HCT116 (cell line): ENCODE results near the gene ZBTB20. TPM values are rescaled to one million over a fixed set of nuclear protein-coding genes. Genes with fewer than 3 reads are reported as not detected.
A peak's percentile ranks its signal among the peaks of the same experiment; 100 is the strongest.

Experiments used
- ATAC-seq: fragments of 200-7000 bp; cut with Tn5 transposase; 2 replicates; pipeline ENCODE4 v1.9.1; 2020; ENCODE audit warnings: mild to moderate bottlenecking, moderate library complexity
- BruUV-seq: library from RNA; stranded (reverse); fragments of 400-500 nt; replicated peaks from 2 replicates; lab custom pipeline; 2021; lab: Mats Ljungman, UMichigan
- CTCF ChIA-PET: fragments of 300-600 bp; sonication (Branson Sonifier 250); formaldehyde crosslinking; loops from one replicate; lab custom pipeline; 2021; ENCODE audit warnings: antibody characterized with exemption; lab: Charles Lee
- POLR2A ChIA-PET: fragments of 300-600, 350-600 bp; sonication (Branson Sonifier 250); formaldehyde crosslinking; loops from one replicate; lab custom pipeline; 2021; ENCODE audit warnings: antibody characterized with exemption; lab: Charles Lee
- RAD21 ChIA-PET, 2 experiments: fragments of 300-600 bp; sonication (Branson Sonifier 250); formaldehyde crosslinking; loops; one replicate each; lab custom pipeline; 2023; ENCODE audit warnings: low total read pairs in 2 of 2; ENCODE audit not compliant: uncharacterized antibody in 2 of 2, unreplicated experiment in 2 of 2, low non-redundant PET in 1 of 2; lab: Charles Lee
- DNase-seq: peaks from one replicate; pipeline ENCODE4 v3.0.0-alpha.2; 2010; ENCODE audit warnings: low read depth, low spot score
- H2AFZ ChIP-seq: fragments of 200-600 bp; shearing (Covaris generic), sonication (generic); 2 replicates; pipeline ENCODE4 v1.6.1; 2017; ENCODE audit warnings: low read depth, mixed run types, mixed read lengths, antibody characterized with exemption, low read length; ENCODE audit not compliant: poor library complexity, severe bottlenecking
- H3K27ac ChIP-seq: 2 replicates; pipeline ENCODE4 v1.5.1; 2012; ENCODE audit warnings: low read depth, low read length
- H3K27me3 ChIP-seq: fragments of 200-600 bp; sonication (generic); 2 replicates; pipeline ENCODE4 v1.6.1; 2016; ENCODE audit warnings: mixed run types, low read length, mixed read lengths; ENCODE audit not compliant: insufficient read depth
- H3K36me3 ChIP-seq, 2 experiments: fragments of 200-500 bp in 1 of 2; fragments of 200-600 bp in 1 of 2; sonication (Bioruptor generic) in 1 of 2; sonication (generic) in 1 of 2; 2 replicates each; pipeline versions ENCODE4 v1.5.1 to v1.6.1; 2014 to 2016; ENCODE audit warnings: low read length in 2 of 2, inconsistent platforms in 1 of 2, mixed read lengths in 1 of 2, mixed run types in 1 of 2; ENCODE audit not compliant: insufficient read depth in 2 of 2, control insufficient read depth in 1 of 2
- H3K4me1 ChIP-seq, 2 experiments: fragments of 200-600 bp in 1 of 2; sonication (generic) in 1 of 2; 2 replicates each; pipeline versions ENCODE4 v1.5.1 to v1.6.1; 2012 to 2017; ENCODE audit warnings: low read length in 2 of 2, inconsistent platforms in 1 of 2, mild to moderate bottlenecking in 1 of 2, mixed read lengths in 1 of 2, mixed run types in 1 of 2, moderate library complexity in 1 of 2; ENCODE audit not compliant: insufficient read depth in 2 of 2, control insufficient read depth in 1 of 2
- H3K4me2 ChIP-seq: fragments of 200-600 bp; sonication (generic); 2 replicates; pipeline ENCODE4 v1.6.1; 2017; ENCODE audit warnings: mixed run types, low read length, mixed read lengths
- H3K4me3 ChIP-seq, 2 experiments: fragments of 200-600 bp in 1 of 2; sonication (generic) in 1 of 2; replicated peaks in 1 of 2; 2 replicates each; pipeline ENCODE4 v1.5.1; 2011 to 2016; ENCODE audit warnings: low read length in 2 of 2, control low read depth in 1 of 2, low read depth in 1 of 2, mild to moderate bottlenecking in 1 of 2, mixed read lengths in 1 of 2, mixed run types in 1 of 2
- H3K79me2 ChIP-seq: fragments of 200-600 bp; sonication (generic); 2 replicates; pipeline ENCODE4 v1.6.1; 2017; ENCODE audit warnings: mild to moderate bottlenecking, mixed run types, low read length, moderate library complexity, mixed read lengths; ENCODE audit not compliant: insufficient read depth
- H3K9ac ChIP-seq: fragments of 200-600 bp; sonication (generic); 2 replicates; pipeline ENCODE4 v1.6.1; 2016; ENCODE audit warnings: low read length, mixed read lengths
- H3K9me2 ChIP-seq: fragments of 200-600 bp; sonication (generic), shearing (Covaris generic); 2 replicates; pipeline ENCODE4 v1.6.1; 2017; ENCODE audit warnings: mixed run types, mild to moderate bottlenecking, moderate library complexity; ENCODE audit not compliant: insufficient read depth
- H3K9me3 ChIP-seq, 2 experiments: fragments of 200-500 bp in 1 of 2; fragments of 200-600 bp in 1 of 2; sonication (Bioruptor generic) in 1 of 2; sonication (generic) in 1 of 2; 2 replicates each; pipeline ENCODE4 v1.6.1; 2014 to 2017; ENCODE audit warnings: low read length in 2 of 2, mixed read lengths in 2 of 2, inconsistent platforms in 1 of 2, low read depth in 1 of 2, mild to moderate bottlenecking in 1 of 2, mixed run types in 1 of 2, moderate library complexity in 1 of 2; ENCODE audit not compliant: control insufficient read depth in 1 of 2, insufficient read depth in 1 of 2
- H4K20me1 ChIP-seq: fragments of 200-600 bp; sonication (generic), shearing (Covaris generic); 2 replicates; pipeline ENCODE4 v1.6.1; 2017; ENCODE audit warnings: mixed run types, mild to moderate bottlenecking, moderate library complexity; ENCODE audit not compliant: insufficient read depth
- CBX3 ChIP-seq: IDR thresholded peaks from 2 replicates; pipeline ENCODE4 v1.6.1; 2012; ENCODE audit warnings: low read depth
- ELF1 ChIP-seq: IDR thresholded peaks from 2 replicates; pipeline ENCODE4 v1.6.1; 2012; ENCODE audit warnings: low read depth, borderline replicate concordance
- POLR2AphosphoS5 ChIP-seq: IDR thresholded peaks from 2 replicates; pipeline ENCODE4 v1.6.1; 2011; ENCODE audit warnings: mild to moderate bottlenecking, low read depth, low read length, moderate library complexity
- RAD21 ChIP-seq: IDR thresholded peaks from 2 replicates; pipeline ENCODE4 v1.6.1; 2012; ENCODE audit warnings: low read depth, mild to moderate bottlenecking
- SRF ChIP-seq: IDR thresholded peaks from 2 replicates; pipeline ENCODE4 v1.6.1; 2012; ENCODE audit warnings: low read depth
- ZBTB33 ChIP-seq: IDR thresholded peaks from 2 replicates; pipeline ENCODE4 v1.6.1; 2011; ENCODE audit warnings: mild to moderate bottlenecking, low read length, moderate library complexity; ENCODE audit not compliant: insufficient replicate concordance; ENCODE audit errors: extremely low read depth
- intact Hi-C: fragments of 100-400 bp; cut with micrococcal nuclease; formaldehyde crosslinking; loops from 2 replicates; pipeline ENCODE4 v1.10.0; 2022
- total RNA-seq: library from RNA; stranded (reverse); gene quantifications from one replicate; pipeline ENCODE4 v1.2.1, GENCODE V29; 2021; ENCODE audit not compliant: unreplicated experiment
- TF ChIP-seq, protein P1 (sequence below): IDR thresholded peaks from 2 replicates; pipeline ENCODE4 v1.6.1; 2012

The ZBTB20 gene
- total RNA-seq, 1 experiment from 2014 or later = 42.1 TPM

DNA sequence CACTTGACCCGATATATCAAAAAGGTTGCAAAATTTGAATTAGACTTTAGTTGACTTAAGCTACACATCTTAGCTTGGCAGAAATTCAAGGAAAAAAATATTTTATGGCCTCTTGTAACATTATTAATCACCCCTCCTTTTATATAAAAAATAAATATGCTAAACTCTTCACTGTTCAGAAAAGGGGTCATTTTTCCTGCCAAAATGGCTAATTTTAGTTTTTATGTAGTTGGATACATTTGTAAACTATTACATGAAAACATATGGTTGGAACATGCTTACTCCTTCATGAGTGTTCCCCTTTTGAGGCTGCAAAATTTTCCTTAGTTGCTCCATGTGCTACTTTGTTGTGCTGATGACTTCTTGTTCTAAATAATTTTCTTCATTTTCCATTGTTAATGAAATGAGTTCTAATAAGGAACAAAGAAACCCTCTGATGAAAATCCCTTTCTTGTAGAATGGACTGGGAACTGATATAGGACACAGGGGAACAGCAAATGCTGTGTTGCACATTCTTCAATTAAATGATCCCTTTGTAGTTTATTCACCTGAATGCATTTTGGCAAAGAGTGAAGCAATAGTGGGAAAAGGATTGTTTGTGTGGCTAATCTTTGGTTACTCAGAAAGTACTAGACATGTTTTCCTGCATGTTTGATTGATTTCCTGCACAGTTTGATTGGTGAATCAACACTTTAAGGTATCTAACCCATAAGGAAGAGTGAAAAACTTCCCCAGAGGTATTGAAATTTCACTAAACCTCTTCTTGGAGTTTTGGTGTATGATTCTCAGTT is 503.9 kb downstream of the ZBTB20 start (continued):
- TF ChIP-seq ZBTB33 = no peak
- peak; percentile 52; the same call in 1 of the 2 replicates for TF ChIP-seq POLR2AphosphoS5

DNA sequence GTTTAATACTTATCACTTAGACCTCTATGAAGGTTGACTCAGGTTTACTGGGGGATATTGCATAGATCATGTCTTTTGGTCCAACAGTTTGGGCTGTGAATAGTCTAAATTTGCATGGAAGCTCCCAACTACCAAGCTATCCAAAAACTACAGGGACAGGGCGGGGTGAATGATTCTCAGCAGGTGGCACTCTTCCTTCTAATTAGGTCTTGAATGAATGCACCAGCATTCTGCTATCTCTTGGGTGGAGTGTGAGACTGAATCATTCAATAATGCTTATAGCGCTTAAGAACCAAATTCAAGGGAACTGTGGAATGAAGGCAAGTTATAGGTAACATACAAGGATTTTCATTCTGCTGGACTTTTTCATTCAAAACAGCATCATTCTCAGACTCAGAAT is 507.0 kb downstream of the ZBTB20 start:
- H3K79me2 ChIP-seq = peaks cover 78% of the 10 kb centered on the region
- peaks cover 0 to 5% of the 10 kb centered on the region in 2 experiments; a peak in 3 of 4 replicates for H3K9me3 ChIP-seq
- H3K9ac ChIP-seq = no peak overlapping the region
- intact Hi-C loops = loop anchor here (10.0 kb wide), 1 partner anchor 235 kb away; no protein-coding TSS in a partner anchor
- TF ChIP-seq RAD21 = peak; percentile 40
- TF ChIP-seq CBX3 = 0 out of 2 replicates have a peak, but pooled peaks have one; percentile 51
- TF ChIP-seq SRF = no peak
- TF ChIP-seq, protein P1, sequence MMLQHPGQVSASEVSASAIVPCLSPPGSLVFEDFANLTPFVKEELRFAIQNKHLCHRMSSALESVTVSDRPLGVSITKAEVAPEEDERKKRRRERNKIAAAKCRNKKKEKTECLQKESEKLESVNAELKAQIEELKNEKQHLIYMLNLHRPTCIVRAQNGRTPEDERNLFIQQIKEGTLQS = no peak
- no peak for TF ChIP-seq ELF1
- no peaks in the 10 kb centered on the region for H3K9me2 ChIP-seq
- H4K20me1 ChIP-seq = no peaks in the 10 kb centered on the region
- no TSS peak for BruUV-seq
- CTCF ChIA-PET = no interaction called here
- POLR2A ChIA-PET = no interaction called here
- H3K36me3 ChIP-seq = peaks cover 0 to 26% of the 10 kb centered on the region in 2 experiments; a peak in 2 of 4 replicates
- H3K4me3 ChIP-seq = no peak overlapping the region
- H2AFZ ChIP-seq = no peak overlapping the region
- peaks cover 69 to 71% of the 10 kb centered on the region in 2 experiments for H3K4me1 ChIP-seq
- peak overlapping the region; percentile 22 for H3K4me2 ChIP-seq
- DNase-seq (no peak), ATAC-seq (peak; percentile 9; the same call in 1 of the 2 replicates)
- RAD21 ChIA-PET = no interaction called here
- no peaks in the 10 kb centered on the region for H3K27me3 ChIP-seq
- peak overlapping the region; percentile 97; the same call in 1 of the 2 replicates for H3K27ac ChIP-seq
